GM12878 (cell line): ENCODE data around the gene TMEM174. TPM values are rescaled to one million over a fixed set of nuclear protein-coding genes. Genes with fewer than 3 reads are reported as not detected.

Experiments
- ATAC-seq: fragments of 200-7000 bp; cut with Tn5 transposase; 3 replicates; pipeline ENCODE4 v1.9.1; 2020; ENCODE audit warnings: mild to moderate bottlenecking, moderate library complexity
- BruUV-seq: library from RNA; stranded (reverse); fragments of 400-500 nt; replicated peaks from 2 replicates; lab custom pipeline; 2021; lab: Mats Ljungman, UMichigan
- CTCF ChIA-PET: fragments of 300-600 bp; sonication (Branson Sonifier 250); formaldehyde crosslinking; extraction: SDS; loops from one replicate; lab custom pipeline; 2021; ENCODE audit warnings: inconsistent platforms; lab: Yijun Ruan, JAX
- POLR2A ChIA-PET: fragments of 350-600 bp; formaldehyde crosslinking; extraction: SDS; loops from one replicate; lab custom pipeline; 2021; ENCODE audit warnings: inconsistent platforms; lab: Charles Lee
- RAD21 ChIA-PET: fragments of 300-600 bp; sonication (Branson Sonifier 250); formaldehyde crosslinking; loops from one replicate; lab custom pipeline; 2023; ENCODE audit warnings: antibody characterized with exemption; ENCODE audit not compliant: unreplicated experiment; lab: Charles Lee
- SMC1A ChIA-PET: fragments of 300-600 bp; sonication (Branson Sonifier 250); formaldehyde crosslinking; loops from one replicate; lab custom pipeline; 2023; ENCODE audit not compliant: unreplicated experiment, uncharacterized antibody; lab: Charles Lee
- DNase-seq: peaks from one replicate; pipeline ENCODE4 v3.0.0-alpha.2; 2011; ENCODE audit warnings: low read depth, low spot score
- FAIRE-seq: peaks from 3 replicates; lab custom pipeline; 2011; peaks lifted over from hg19 to GRCh38; lab: Jason Lieb, UNC
- H2AFZ ChIP-seq: 2 replicates; pipeline ENCODE4 v1.6.0; 2011; ENCODE audit warnings: low read depth, low read length, control low read depth; ENCODE audit not compliant: control insufficient read depth
- H3K27ac ChIP-seq: 2 replicates; pipeline ENCODE4 v1.5.1; 2011; ENCODE audit warnings: control low read depth; ENCODE audit not compliant: control insufficient read depth, insufficient read depth
- H3K27me3 ChIP-seq, 2 experiments: replicated peaks in 1 of 2; 2 replicates each; pipeline versions ENCODE4 v1.6.0 to v1.6.1; 2011; ENCODE audit warnings: low read length in 1 of 2; ENCODE audit not compliant: control insufficient read depth in 2 of 2, insufficient read depth in 2 of 2
- H3K36me3 ChIP-seq, 2 experiments: 2 replicates each; pipeline ENCODE4 v1.5.1; 2011; ENCODE audit warnings: low read length in 1 of 2; ENCODE audit not compliant: control insufficient read depth in 2 of 2, insufficient read depth in 2 of 2
- H3K4me1 ChIP-seq: 2 replicates; pipeline ENCODE4 v1.6.1; 2011; ENCODE audit warnings: mild to moderate bottlenecking, low read length, moderate library complexity, mixed read lengths; ENCODE audit not compliant: control insufficient read depth, insufficient read depth
- H3K4me2 ChIP-seq: 2 replicates; pipeline ENCODE4 v1.6.0; 2011; ENCODE audit warnings: control low read depth; ENCODE audit not compliant: control insufficient read depth, insufficient read depth
- H3K4me3 ChIP-seq: fragments of 200-600 bp; sonication (generic); 2 replicates; pipeline ENCODE4 v1.5.1; 2016
- H3K79me2 ChIP-seq: 2 replicates; pipeline ENCODE4 v1.6.0; 2011; ENCODE audit warnings: low read length; ENCODE audit not compliant: control insufficient read depth, insufficient read depth
- H3K9ac ChIP-seq: 2 replicates; pipeline ENCODE4 v1.8.0; 2011; ENCODE audit warnings: low read length, control low read depth, mixed read lengths; ENCODE audit not compliant: control insufficient read depth, insufficient read depth
- H3K9me3 ChIP-seq: replicated peaks from 3 replicates; pipeline ENCODE4 v1.5.1; 2011; ENCODE audit warnings: mild to moderate bottlenecking, low read length; ENCODE audit not compliant: control insufficient read depth, insufficient read depth
- H4K20me1 ChIP-seq: 2 replicates; pipeline ENCODE4 v1.6.0; 2011; ENCODE audit not compliant: control insufficient read depth, insufficient read depth
- BHLHE40 ChIP-seq, 2 experiments: fragments of 450-650 bp in 1 of 2; IDR thresholded peaks; 2 replicates each; pipeline ENCODE4 v1.6.1; 2011 to 2017; ENCODE audit warnings: low read depth in 2 of 2, borderline replicate concordance in 1 of 2, improper control_type of control experiment in 1 of 2, low read length in 1 of 2, mild to moderate bottlenecking in 1 of 2
- CHD1 ChIP-seq: IDR thresholded peaks from 2 replicates; pipeline ENCODE4 v1.6.1; 2012; ENCODE audit warnings: low read depth, low read length, improper control_type of control experiment
- CREM ChIP-seq: IDR thresholded peaks from 2 replicates; pipeline ENCODE4 v1.6.1; 2014; ENCODE audit warnings: antibody characterized with exemption, low read depth
- E4F1 ChIP-seq: fragments of 450-650 bp; IDR thresholded peaks from 2 replicates; pipeline ENCODE4 v1.6.1; 2018; ENCODE audit warnings: borderline replicate concordance, mild to moderate bottlenecking; ENCODE audit not compliant: partially characterized antibody
- FOXM1 ChIP-seq: IDR thresholded peaks from 2 replicates; pipeline ENCODE4 v1.6.1; 2012; ENCODE audit warnings: low read depth, mild to moderate bottlenecking, inconsistent platforms, low read length, moderate library complexity
- JUND ChIP-seq: IDR thresholded peaks from 2 replicates; pipeline ENCODE4 v1.6.1; 2012; ENCODE audit warnings: low read depth, mild to moderate bottlenecking, low read length, improper control_type of control experiment, moderate library complexity
- LARP7 ChIP-seq: fragments of 450-650 bp; IDR thresholded peaks from 2 replicates; pipeline ENCODE4 v1.6.1; 2017; ENCODE audit warnings: mild to moderate bottlenecking
- MEF2B ChIP-seq: fragments of 450-650 bp; IDR thresholded peaks from 2 replicates; pipeline ENCODE4 v1.6.1; 2018; ENCODE audit warnings: mild to moderate bottlenecking, moderate library complexity; ENCODE audit not compliant: partially characterized antibody, poor library complexity, severe bottlenecking
- MLLT1 ChIP-seq: fragments of 450-650 bp; IDR thresholded peaks from 2 replicates; pipeline ENCODE4 v1.6.1; 2016; ENCODE audit warnings: mild to moderate bottlenecking
- NRF1 ChIP-seq: conservative IDR thresholded peaks from 2 replicates; pipeline ENCODE4 v1.6.1; 2011; ENCODE audit warnings: mild to moderate bottlenecking, low read depth, low read length, improper control_type of control experiment
- ZNF274 ChIP-seq: IDR thresholded peaks from one replicate; pipeline ENCODE4 v1.8.0; 2011; ENCODE audit not compliant: insufficient read length, insufficient read depth
- ZNF384 ChIP-seq: IDR thresholded peaks from 2 replicates; pipeline ENCODE4 v1.6.1; 2012; ENCODE audit warnings: low read depth, mild to moderate bottlenecking, low read length, improper control_type of control experiment, borderline replicate concordance
- WGBS: methylation state at CpG from one replicate; pipeline ENCODE4 v1.1.6; 2016; ENCODE audit warnings: low lambda C conversion rate; ENCODE audit not compliant: insufficient replicate concordance, insufficient coverage; ENCODE audit errors: missing lambda C conversion rate; 5-methylcytosine and 5-hydroxymethylcytosine counted together
- in situ Hi-C: fragments of 300-500 bp; cut with MboI; formaldehyde crosslinking; loops from 9 replicates; pipeline ENCODE4 v1.14.3; 2018; ENCODE audit warnings: mixed read lengths
- intact Hi-C: fragments of 100-400 bp; cut with micrococcal nuclease; formaldehyde crosslinking; loops from one replicate; pipeline ENCODE4 v1.14.2; 2022; ENCODE audit not compliant: unreplicated experiment
- polyA plus RNA-seq, 11 experiments: library from polyadenylated mRNA; depleted of rRNA in 4 of 11; unstranded in 6 of 11; stranded (reverse) in 5 of 11; fragments of >200 nt; fragmentation: Nextera tagmentation in 4 of 11; fragmentation: Illumina TruSeq in 1 of 11; extraction: Ambion mirVana in 4 of 11; extraction: Trizol in 1 of 11; gene quantifications; 1 replicate in 1 of 11; 2 replicates in 10 of 11; pipeline versions ENCODE4 v1.2.1 to v1.2.3, GENCODE V29; 2011 to 2016; ENCODE audit warnings: inconsistent platforms in 2 of 11, missing spikeins in 2 of 11, low read depth in 1 of 11
- total RNA-seq, 4 experiments: library from RNA; depleted of rRNA in 3 of 4; stranded (reverse); fragments of >200 nt in 3 of 4; fragmentation: Illumina TruSeq in 1 of 4; extraction: Trizol in 1 of 4; gene quantifications; 2 replicates each; pipeline versions ENCODE4 v1.2.1 to v1.2.3, GENCODE V29; 2013 to 2021
- TF ChIP-seq, protein P1 (sequence below): fragments of 450-650 bp; IDR thresholded peaks from 2 replicates; pipeline ENCODE4 v1.6.1; 2017; ENCODE audit warnings: mild to moderate bottlenecking, low read depth, inconsistent platforms; ENCODE audit not compliant: poor library complexity, severe bottlenecking

Gene TMEM174
- total and polyA plus RNA-seq, 10 of the 15 experiments (the other 5 are each of a cell fraction or from before 2014, with no cell fraction given): not detected

GRCh38 chr5:73126381-73126780 is 46.6 kb upstream of the TMEM174 start (continued):
- TF ChIP-seq CREM (no peak), CHD1 (no peak), ZNF274 (no peak), ZNF384 (no peak), MEF2B (no peak), BHLHE40 (IDR thresholded peaks at IDR 0.05; ENCODE audit: borderline replicate concordance in 1 of 2, low read depth in 2 of 2, low read length in 1 of 2) (no peak)
- TF ChIP-seq, protein P1, sequence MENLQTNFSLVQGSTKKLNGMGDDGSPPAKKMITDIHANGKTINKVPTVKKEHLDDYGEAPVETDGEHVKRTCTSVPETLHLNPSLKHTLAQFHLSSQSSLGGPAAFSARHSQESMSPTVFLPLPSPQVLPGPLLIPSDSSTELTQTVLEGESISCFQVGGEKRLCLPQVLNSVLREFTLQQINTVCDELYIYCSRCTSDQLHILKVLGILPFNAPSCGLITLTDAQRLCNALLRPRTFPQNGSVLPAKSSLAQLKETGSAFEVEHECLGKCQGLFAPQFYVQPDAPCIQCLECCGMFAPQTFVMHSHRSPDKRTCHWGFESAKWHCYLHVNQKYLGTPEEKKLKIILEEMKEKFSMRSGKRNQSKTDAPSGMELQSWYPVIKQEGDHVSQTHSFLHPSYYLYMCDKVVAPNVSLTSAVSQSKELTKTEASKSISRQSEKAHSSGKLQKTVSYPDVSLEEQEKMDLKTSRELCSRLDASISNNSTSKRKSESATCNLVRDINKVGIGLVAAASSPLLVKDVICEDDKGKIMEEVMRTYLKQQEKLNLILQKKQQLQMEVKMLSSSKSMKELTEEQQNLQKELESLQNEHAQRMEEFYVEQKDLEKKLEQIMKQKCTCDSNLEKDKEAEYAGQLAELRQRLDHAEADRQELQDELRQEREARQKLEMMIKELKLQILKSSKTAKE: no peak

- Histone ChIP-seq H4K20me1 (peaks cover 4% of the 10 kb centered on the region; the same call in 1 of the 2 replicates), H3K27ac (no peak overlapping the region), H3K79me2 (no peaks in the 10 kb centered on the region), H3K4me1 (no peaks in the 10 kb centered on the region), H3K9ac (no peak overlapping the region), H3K4me2 (no peak overlapping the region), H3K27me3 (no peaks in the 10 kb centered on the region; a peak in 2 of 4 replicates), H3K9me3 (no peaks in the 10 kb centered on the region), H2AFZ (no peak overlapping the region), H3K4me3 (no peak overlapping the region), H3K36me3 (no peaks in the 10 kb centered on the region)
- BruUV-seq: no TSS peak
- intact Hi-C loops (no loop called here), in situ Hi-C loops (no loop called here)
- DNase-seq (no peak), FAIRE-seq (no peak), ATAC-seq (peak; percentile 48; the same call in 2 of the 3 replicates)
- ChIA-PET CTCF (no interaction called here), POLR2A (no interaction called here), RAD21 (no interaction called here), SMC1A (interaction anchor here (1.1 kb wide), 1 partner anchor 27 kb away, joined by 5 read pairs; no protein-coding TSS in a partner anchor)
- WGBS: 0% methylated on average over 1 of the region's 1 CpG
- TF ChIP-seq E4F1: no peak
- no peak for TF ChIP-seq FOXM1
- no peak for TF ChIP-seq LARP7
- no peak for TF ChIP-seq NRF1
- no peak for TF ChIP-seq CREM
- no peak for TF ChIP-seq JUND
- no peak for TF ChIP-seq MLLT1
Measured at GRCh38 chr5:73126957-73127356, 46.0 kb upstream of the TMEM174 start.
